Body of pancreas (tissue), 4 donors: ENCODE measurements around the gene PKN3. TPM values are rescaled to one million over a fixed set of nuclear protein-coding genes. Genes with fewer than 3 reads are reported as not detected.

Source experiments
- ATAC-seq: fragments of 150-250 bp; one replicate; pipeline ENCODE4 v1.9.1; 2016
- DNase-seq, 4 donors: peaks; one replicate each; pipeline ENCODE4 v3.0.0-alpha.2; 2019
- H3K27ac ChIP-seq, 4 donors: fragments of 200-600 bp; sonication (generic); 1 replicate in 3 of 4; 2 replicates in 1 of 4; pipeline versions ENCODE4 v1.5.1 to v1.6.1; 2016 to 2019; ENCODE audit warnings: mild to moderate bottlenecking in 1 of 4, mixed read lengths in 1 of 4, moderate library complexity in 1 of 4
- H3K27me3 ChIP-seq, 2 donors: fragments of 200-600 bp; sonication (generic); one replicate each; pipeline ENCODE4 v1.6.0; 2016; ENCODE audit warnings: mild to moderate bottlenecking in 1 of 2
- H3K36me3 ChIP-seq, 2 donors: fragments of 200-600 bp; sonication (generic); replicated peaks in 1 of 2; 2 replicates each; pipeline ENCODE4 v1.5.1; 2016; ENCODE audit warnings: low read depth in 2 of 2; ENCODE audit not compliant: insufficient read depth in 1 of 2
- H3K4me1 ChIP-seq: fragments of 200-600 bp; sonication (generic); one replicate; pipeline ENCODE4 v1.6.0; 2016
- H3K4me3 ChIP-seq, 2 donors: fragments of 200-600 bp; sonication (generic); 1 replicate in 1 of 2; 2 replicates in 1 of 2; pipeline ENCODE4 v1.5.1; 2016 to 2019
- H3K9me3 ChIP-seq, 3 donors: fragments of 200-600 bp; sonication (generic); 1 replicate in 2 of 3; 2 replicates in 1 of 3; pipeline ENCODE4 v1.5.1; 2016
- POLR2A ChIP-seq, 3 donors: fragments of 450-650 bp; IDR thresholded peaks; one replicate each; pipeline ENCODE4 v1.6.1; 2016; ENCODE audit warnings: antibody characterized with exemption in 3 of 3, mild to moderate bottlenecking in 2 of 3
- WGBS, 2 donors: methylation state at CpG; one replicate each; pipeline ENCODE4 v1.1.5; 2017; 5-methylcytosine and 5-hydroxymethylcytosine counted together
- intact Hi-C: fragments of 100-400 bp; cut with DNase I; formaldehyde crosslinking; loops from one replicate; pipeline ENCODE4 v1.15.1; 2023
- total RNA-seq, 2 donors: library from RNA; depleted of rRNA; stranded (reverse); fragments of >200 nt; gene quantifications; one replicate each; pipeline ENCODE4 v1.1.0, GENCODE V29; 2016
- TF ChIP-seq, protein P1 (sequence below), 7 experiments: fragments of 450-650 bp in 4 of 7; fragments of 200-600 bp in 3 of 7; sonication (generic) in 3 of 7; IDR thresholded peaks; one replicate each; pipeline ENCODE4 v1.5.1; 2016 to 2019; ENCODE audit warnings: antibody characterized with exemption in 7 of 7

PKN3 gene
- total RNA-seq, 2 donors from 2014 or later: 4.9 to 10.2 TPM

DNA sequence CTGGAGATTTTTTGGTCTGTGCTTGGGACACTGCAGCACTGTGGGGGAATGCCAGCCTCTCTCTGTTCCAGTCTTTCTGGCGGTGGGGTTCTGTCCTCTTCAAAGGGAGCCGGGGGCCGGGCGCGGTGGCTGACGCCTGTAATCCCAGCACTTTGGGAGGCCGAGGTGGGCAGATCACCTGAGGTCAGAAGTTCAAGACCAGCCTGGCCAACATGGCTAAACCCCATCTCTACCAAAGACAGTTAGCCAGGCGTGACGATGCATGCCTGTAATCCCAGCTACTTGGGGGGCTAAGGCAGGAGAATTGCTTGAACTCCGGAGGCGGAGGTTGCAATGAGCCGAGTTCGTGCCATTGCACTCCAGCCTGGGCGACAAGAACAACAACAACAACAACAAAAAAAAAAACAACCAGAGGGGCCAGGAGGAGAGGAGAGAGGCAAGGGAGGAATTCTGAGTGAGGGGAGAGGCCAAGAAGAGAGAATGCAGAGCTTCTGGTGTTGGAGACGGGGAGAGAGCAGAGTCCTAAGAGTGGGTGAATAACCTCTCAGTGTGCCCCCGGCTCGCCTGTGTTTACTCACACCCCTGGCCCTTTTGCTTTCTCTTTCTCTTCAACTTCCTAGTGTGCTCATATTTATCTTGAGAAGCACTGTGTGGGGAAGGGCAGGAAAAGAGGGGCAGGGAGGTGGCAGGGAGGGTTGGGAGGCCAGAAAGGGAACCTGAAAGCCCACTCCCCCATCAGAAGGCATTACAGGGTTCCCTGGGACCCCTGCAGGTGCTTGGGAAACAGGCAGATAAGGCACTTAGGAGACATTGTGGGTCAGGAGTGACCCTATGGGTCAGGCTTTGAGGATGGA lies 16.4 kb upstream of the PKN3 start:
- Histone ChIP-seq H3K27ac (peak overlapping the region in 3 of 4 donors; percentile 83 to 95 (median 87)), H3K36me3 (no peaks in the 10 kb centered on the region), H3K9me3 (no peaks in the 10 kb centered on the region), H3K4me1 (peaks cover 44% of the 10 kb centered on the region), H3K27me3 (no peaks in the 10 kb centered on the region), H3K4me3 (no peak overlapping the region)
- ATAC-seq: no peak
- TF ChIP-seq, protein P1, sequence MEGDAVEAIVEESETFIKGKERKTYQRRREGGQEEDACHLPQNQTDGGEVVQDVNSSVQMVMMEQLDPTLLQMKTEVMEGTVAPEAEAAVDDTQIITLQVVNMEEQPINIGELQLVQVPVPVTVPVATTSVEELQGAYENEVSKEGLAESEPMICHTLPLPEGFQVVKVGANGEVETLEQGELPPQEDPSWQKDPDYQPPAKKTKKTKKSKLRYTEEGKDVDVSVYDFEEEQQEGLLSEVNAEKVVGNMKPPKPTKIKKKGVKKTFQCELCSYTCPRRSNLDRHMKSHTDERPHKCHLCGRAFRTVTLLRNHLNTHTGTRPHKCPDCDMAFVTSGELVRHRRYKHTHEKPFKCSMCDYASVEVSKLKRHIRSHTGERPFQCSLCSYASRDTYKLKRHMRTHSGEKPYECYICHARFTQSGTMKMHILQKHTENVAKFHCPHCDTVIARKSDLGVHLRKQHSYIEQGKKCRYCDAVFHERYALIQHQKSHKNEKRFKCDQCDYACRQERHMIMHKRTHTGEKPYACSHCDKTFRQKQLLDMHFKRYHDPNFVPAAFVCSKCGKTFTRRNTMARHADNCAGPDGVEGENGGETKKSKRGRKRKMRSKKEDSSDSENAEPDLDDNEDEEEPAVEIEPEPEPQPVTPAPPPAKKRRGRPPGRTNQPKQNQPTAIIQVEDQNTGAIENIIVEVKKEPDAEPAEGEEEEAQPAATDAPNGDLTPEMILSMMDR (IDR thresholded peaks at IDR 0.05): no peak
- no peak for TF ChIP-seq POLR2A (IDR thresholded peaks at IDR 0.05)
- DNase-seq: peak in 1 of 4 donors; percentile 28
- WGBS, 2 donors: 75 to 78% methylated on average over 15 to 17 of the region's 17 CpGs
- intact Hi-C loops: no loop called here

DNA sequence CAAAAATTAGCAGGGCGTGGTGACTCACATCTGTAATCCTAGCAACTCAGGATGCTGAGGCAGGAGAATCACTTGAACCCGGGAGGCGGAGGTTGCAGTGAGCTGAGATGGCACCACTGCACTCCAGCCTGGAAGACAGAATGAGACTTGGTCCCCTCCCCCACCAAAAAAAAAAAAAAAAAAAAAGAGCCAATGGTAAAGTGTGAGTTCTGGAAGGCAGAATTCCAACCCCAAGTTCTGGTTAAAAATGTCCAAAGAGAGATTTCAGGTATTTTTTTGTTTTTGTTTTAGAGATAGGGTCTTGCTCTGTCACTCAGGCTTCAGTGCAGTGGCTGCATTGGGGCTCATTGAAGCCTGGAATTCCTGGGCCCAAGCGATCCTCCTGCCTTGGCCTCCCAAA lies 14.8 kb upstream of the PKN3 start:
- no peaks in the 10 kb centered on the region for H3K9me3 ChIP-seq
- DNase-seq (no peak), ATAC-seq (no peak)
- H3K36me3 ChIP-seq: no peaks in the 10 kb centered on the region
- no peak for TF ChIP-seq POLR2A (IDR thresholded peaks at IDR 0.05)
- TF ChIP-seq, protein P1 (IDR thresholded peaks at IDR 0.05): no peak
- H3K27me3 ChIP-seq: no peaks in the 10 kb centered on the region
- peak overlapping the region in 1 of 4 donors; percentile 96 for H3K27ac ChIP-seq
- intact Hi-C loops: no loop called here
- WGBS, 2 donors: 96 to 98% methylated on average over 4 of the region's 4 CpGs
- peaks cover 49% of the 10 kb centered on the region for H3K4me1 ChIP-seq
- no peak overlapping the region for H3K4me3 ChIP-seq

DNA sequence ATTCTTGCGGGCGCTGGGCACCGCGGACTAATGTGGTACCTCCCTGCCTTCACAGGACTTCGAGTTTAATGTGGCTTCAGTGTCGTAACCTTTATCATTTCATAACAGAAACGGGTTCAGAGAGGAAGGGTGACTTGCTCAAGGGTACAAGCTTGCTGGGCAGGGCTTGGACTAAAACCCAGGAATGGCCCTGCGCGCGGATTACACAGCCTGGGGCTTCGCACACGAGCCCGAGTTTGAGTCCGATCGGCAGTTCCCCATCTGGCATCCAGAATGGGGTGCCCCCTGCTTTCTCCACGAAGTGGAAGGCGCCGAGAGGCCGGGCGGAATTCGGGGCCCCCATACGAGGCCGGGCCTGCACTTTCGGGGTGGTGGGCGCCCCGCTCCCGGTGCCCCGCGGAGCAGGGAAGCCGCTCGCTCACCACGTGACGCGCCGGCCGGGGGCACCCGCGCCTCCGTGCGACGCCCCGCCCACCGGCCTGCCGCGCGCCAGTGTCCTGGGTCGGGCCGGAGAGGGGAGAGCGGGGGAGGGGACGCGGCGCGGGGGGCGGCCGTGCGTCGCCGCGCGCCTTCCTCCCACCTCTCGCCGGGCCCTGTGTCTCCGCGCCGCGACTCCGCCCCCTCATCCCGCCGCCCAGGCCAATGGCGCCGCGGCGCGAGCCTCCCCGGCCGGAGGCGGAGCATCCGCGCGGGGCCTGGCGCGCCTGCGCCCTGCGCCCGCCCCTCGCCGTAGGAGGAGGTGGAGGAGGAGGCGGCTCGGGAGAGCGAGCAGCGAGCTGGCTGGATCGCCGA lies 13.6 kb upstream of the PKN3 start, which contains the start of gene SET:
Gene SET, plus strand, starts transcription at position 722 of the 792 bp plus-strand sequence. CDS start 361 bp downstream, outside the sequence.
- H3K9me3 ChIP-seq: no peaks in the 10 kb centered on the region
- peak; percentile 68 to 96 (median 73) for TF ChIP-seq POLR2A (IDR thresholded peaks at IDR 0.05)
- TF ChIP-seq, protein P1 (IDR thresholded peaks at IDR 0.05): no peak
- H3K27ac ChIP-seq: peak within 1 kb of the TSS; percentile 92 to 96 (median 94)
- H3K4me3 ChIP-seq: peak within 1 kb of the TSS; percentile 48 to 74
- ATAC-seq (peak; percentile 89), DNase-seq (peak; percentile 96 to 97 (median 96))
- H3K36me3 ChIP-seq: peaks cover 0 to 8% of the 10 kb centered on the region in 2 donors
- no peaks in the 10 kb centered on the region for H3K27me3 ChIP-seq
- WGBS, 2 donors: 2 to 8% methylated on average over 18 to 47 of the region's 93 CpGs
- peaks cover 38% of the 10 kb centered on the region for H3K4me1 ChIP-seq
- intact Hi-C loops: no loop called here

- Histone ChIP-seq H3K9me3 (no peaks in the 10 kb centered on the region), H3K27ac (peak overlapping the region; percentile 92 to 96 (median 94)), H3K4me1 (peaks cover 38% of the 10 kb centered on the region), H3K4me3 (peak overlapping the region; percentile 27 to 48), H3K27me3 (no peaks in the 10 kb centered on the region), H3K36me3 (peaks cover 0 to 12% of the 10 kb centered on the region in 2 donors)
- WGBS, 2 donors: 0% methylated on average over 36 of the region's 80 CpGs; no CpG with 5 or more reads in 1 of the 2 donors
- ATAC-seq: peak; percentile 34
- intact Hi-C loops: no loop called here
- TF ChIP-seq, protein P1 (IDR thresholded peaks at IDR 0.05): no peak
- peak; percentile 61 to 67 (median 64) for DNase-seq
Measured at GRCh38 chr9:128689293-128689774, 13.0 kb upstream of the PKN3 start.
